OCI-LY3 (cell line): Measurements from ENCODE around the gene FNDC10.
"Not testable (repeated sequence)": the region's sequence is repeated elsewhere in the genome, so short reads cannot be mapped to it uniquely, and the experiment has no call there.

Experiments used
- H2AFZ ChIP-seq: fragments of 200-600, 300-600 bp; shearing (Covaris generic); 2 replicates; pipeline ENCODE4 v1.6.0; 2014; ENCODE audit warnings: antibody characterized with exemption, low read depth, low read length
- H3K27ac ChIP-seq: fragments of 200-600, 300-600 bp; sonication (generic); 2 replicates; pipeline ENCODE4 v1.5.1; 2014; ENCODE audit warnings: mild to moderate bottlenecking, low read length, moderate library complexity, mixed read lengths
- H3K27me3 ChIP-seq: fragments of 200-600, 300-600 bp; sonication (generic); 2 replicates; pipeline ENCODE4 v1.6.1; 2014; ENCODE audit warnings: low read depth, low read length, mixed read lengths
- H3K36me3 ChIP-seq: fragments of 200-600, 300-600 bp; sonication (generic); replicated peaks from 2 replicates; pipeline ENCODE3; 2014; ENCODE audit warnings: low read depth, low read length, mixed read lengths
- H3K4me1 ChIP-seq: fragments of 300-600, 200-600 bp; sonication (generic); 2 replicates; pipeline ENCODE4 v1.6.1; 2014; ENCODE audit warnings: low read length, mixed read lengths
- H3K4me2 ChIP-seq: fragments of 200-600, 300-600 bp; sonication (generic); 2 replicates; pipeline ENCODE4 v1.6.1; 2014; ENCODE audit warnings: low read length, mixed read lengths
- H3K4me3 ChIP-seq: fragments of 300-600, 200-600 bp; sonication (generic); 2 replicates; pipeline ENCODE4 v1.5.1; 2014; ENCODE audit warnings: antibody characterized with exemption, mild to moderate bottlenecking, low read length, moderate library complexity
- H3K79me2 ChIP-seq: fragments of 300-600, 200-600 bp; shearing (Covaris generic); 2 replicates; pipeline ENCODE4 v1.6.1; 2014; ENCODE audit warnings: mild to moderate bottlenecking, low read length, mixed read lengths
- H3K9ac ChIP-seq: fragments of 300-600, 200-600 bp; shearing (Covaris generic); 2 replicates; pipeline ENCODE4 v1.6.0; 2014; ENCODE audit warnings: mild to moderate bottlenecking, low read length, moderate library complexity
- H3K9me3 ChIP-seq: fragments of 200-600, 300-600 bp; shearing (Covaris generic); 2 replicates; pipeline ENCODE4 v1.6.1; 2014; ENCODE audit warnings: low read length, mixed read lengths; ENCODE audit not compliant: insufficient read depth
- H4K20me1 ChIP-seq: fragments of 200-600, 300-600 bp; sonication (generic); 2 replicates; pipeline ENCODE4 v1.6.1; 2016; ENCODE audit warnings: low read length, mixed read lengths; ENCODE audit not compliant: insufficient read depth
- EZH2phosphoT487 ChIP-seq: fragments of 200-600 bp; shearing (Covaris generic); IDR thresholded peaks from 2 replicates; pipeline ENCODE4 v1.6.1; 2018; ENCODE audit warnings: antibody characterized with exemption, mixed run types, low read depth
- TF ChIP-seq, protein P1 (sequence below): fragments of 200-600, 300-600 bp; sonication (generic); IDR thresholded peaks from 2 replicates; pipeline ENCODE4 v1.5.1; 2014; ENCODE audit warnings: antibody characterized with exemption, low read length, low read depth

The FNDC10 gene

DNA sequence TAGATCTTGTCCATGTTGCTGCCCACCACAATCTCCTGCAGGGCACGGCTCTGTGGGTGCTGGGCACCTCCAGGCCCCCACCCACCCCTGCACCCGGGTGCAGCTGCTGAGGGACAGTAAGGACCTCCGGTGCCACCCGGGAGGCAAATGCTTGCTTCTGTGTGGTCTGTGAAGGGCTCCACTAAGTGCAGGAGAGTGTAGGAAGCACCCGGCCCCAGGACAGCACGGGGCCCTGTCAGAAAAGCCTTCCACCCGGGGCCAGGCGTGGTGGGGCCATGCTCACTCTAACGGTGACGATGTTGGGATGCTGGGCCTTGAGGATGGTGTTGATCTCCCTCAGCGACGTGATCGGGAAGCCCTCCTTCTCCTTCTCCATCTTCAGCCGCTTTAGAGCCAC lies 37.5 kb upstream of the FNDC10 start:
- H3K79me2 ChIP-seq, H3K9me3 ChIP-seq, H3K36me3 ChIP-seq, H3K4me1 ChIP-seq, H3K9ac ChIP-seq, H2AFZ ChIP-seq, H4K20me1 ChIP-seq, H3K4me2 ChIP-seq, H3K4me3 ChIP-seq, H3K27me3 ChIP-seq, H3K27ac ChIP-seq: not testable (repeated sequence)

DNA sequence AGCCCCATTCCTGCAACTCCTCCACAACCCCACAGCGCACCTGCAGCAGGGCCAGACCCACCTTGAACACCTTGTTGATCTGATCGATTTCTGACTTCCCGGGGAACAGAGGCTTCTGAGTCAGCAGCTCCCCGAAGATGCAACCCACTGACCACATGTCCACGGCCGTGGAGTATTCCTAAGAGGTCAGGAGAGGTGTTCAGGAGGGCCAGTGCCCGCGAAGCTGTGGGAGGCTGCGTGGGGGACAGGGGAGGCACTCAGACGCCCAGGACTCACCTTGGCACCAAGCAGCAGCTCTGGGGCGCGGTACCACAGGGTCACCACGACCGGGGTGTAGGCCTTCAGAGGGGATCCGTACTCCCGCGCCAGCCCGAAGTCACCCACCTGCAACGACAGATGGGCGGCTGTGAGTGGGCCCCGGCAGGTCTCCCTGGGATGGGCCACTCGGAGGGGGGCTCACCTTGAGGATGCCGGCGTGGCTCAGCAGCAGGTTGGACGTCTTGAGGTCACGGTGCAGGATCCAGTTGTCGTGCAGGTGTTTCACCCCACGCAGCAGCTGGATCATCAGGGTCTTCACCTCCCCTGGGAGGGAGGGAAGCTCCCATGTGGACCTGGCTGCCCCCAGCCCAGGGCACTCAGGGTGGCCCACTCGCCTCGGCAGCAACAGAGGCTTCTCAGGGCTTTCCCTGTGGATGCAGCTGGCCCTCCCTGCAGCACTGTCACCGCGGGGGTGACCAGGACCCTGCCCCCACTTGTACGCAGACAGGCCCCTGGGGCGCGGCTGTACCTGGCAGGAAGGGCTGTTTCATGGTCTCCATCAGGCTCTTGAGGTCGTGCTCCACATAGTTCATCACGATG lies 36.9 kb upstream of the FNDC10 start:
- H3K4me3 ChIP-seq, H3K27me3 ChIP-seq, H2AFZ ChIP-seq, H3K27ac ChIP-seq, H3K36me3 ChIP-seq, H3K79me2 ChIP-seq, H3K4me2 ChIP-seq, H3K9me3 ChIP-seq, H3K9ac ChIP-seq, H3K4me1 ChIP-seq, H4K20me1 ChIP-seq: not testable (repeated sequence)

GRCh38 chr1:1634613-1635012 lies 34.7 kb upstream of the FNDC10 start:
- not testable (repeated sequence) for H3K36me3 ChIP-seq, H3K27ac ChIP-seq, H3K4me1 ChIP-seq, H2AFZ ChIP-seq, H3K27me3 ChIP-seq, H3K4me3 ChIP-seq, H3K4me2 ChIP-seq, H3K9ac ChIP-seq, H3K79me2 ChIP-seq, H4K20me1 ChIP-seq, H3K9me3 ChIP-seq

- not testable (repeated sequence) for H3K27me3 ChIP-seq, H4K20me1 ChIP-seq, H3K27ac ChIP-seq, H3K79me2 ChIP-seq, H2AFZ ChIP-seq, H3K4me2 ChIP-seq, H3K4me3 ChIP-seq, H3K9ac ChIP-seq, H3K9me3 ChIP-seq, H3K4me1 ChIP-seq, H3K36me3 ChIP-seq
Observed at GRCh38 chr1:1633409-1633808, 33.5 kb upstream of the FNDC10 start.

DNA sequence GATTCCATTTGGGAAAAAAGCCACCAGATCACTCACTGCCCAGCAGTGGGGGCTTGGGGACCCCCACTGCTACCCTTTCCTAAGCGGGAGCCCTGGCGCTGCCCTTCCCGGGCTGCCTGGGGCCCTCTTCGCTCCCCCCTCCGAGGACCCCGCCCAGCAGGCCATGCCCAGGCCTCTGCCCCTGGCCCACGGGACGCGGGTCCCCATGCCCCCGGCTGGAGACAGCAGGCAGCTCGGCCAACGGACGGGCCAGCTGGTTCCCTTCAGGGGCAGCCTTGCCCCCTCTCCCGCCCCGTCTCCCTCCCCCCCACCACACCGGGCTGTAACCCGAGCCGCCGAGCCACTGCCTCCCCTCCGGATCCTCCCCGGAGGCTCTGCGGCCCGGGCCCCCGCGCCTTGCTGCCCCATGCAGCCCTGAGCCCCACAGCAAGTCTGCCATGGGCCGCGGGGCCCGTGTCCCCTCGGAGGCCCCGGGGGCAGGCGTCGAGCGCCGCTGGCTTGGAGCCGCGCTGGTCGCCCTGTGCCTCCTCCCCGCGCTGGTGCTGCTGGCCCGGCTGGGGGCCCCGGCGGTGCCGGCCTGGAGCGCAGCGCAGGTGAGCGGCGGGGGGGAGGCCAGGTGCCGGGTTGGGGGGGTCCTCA lies 32.0 kb upstream of the FNDC10 start, which contains the start of gene MMP23B:
TSS of gene MMP23B (plus strand) at position 392 of the 639 bp plus-strand sequence. CDS start at position 438, 46 bp downstream.
- Histone ChIP-seq H4K20me1 (no peaks in the 10 kb centered on the region), H3K9me3 (no peaks in the 10 kb centered on the region), H3K9ac (no peak within 1 kb of the TSS), H3K79me2 (no peaks in the 10 kb centered on the region), H3K27ac (no peak within 1 kb of the TSS), H3K36me3 (no peaks in the 10 kb centered on the region), H3K27me3 (no peaks in the 10 kb centered on the region), H2AFZ (no peak within 1 kb of the TSS), H3K4me1 (peaks cover 4% of the 10 kb centered on the region; the same call in 1 of the 2 replicates), H3K4me3 (no peak within 1 kb of the TSS), H3K4me2 (no peak within 1 kb of the TSS)
- no peak for TF ChIP-seq EZH2phosphoT487
- TF ChIP-seq, protein P1, sequence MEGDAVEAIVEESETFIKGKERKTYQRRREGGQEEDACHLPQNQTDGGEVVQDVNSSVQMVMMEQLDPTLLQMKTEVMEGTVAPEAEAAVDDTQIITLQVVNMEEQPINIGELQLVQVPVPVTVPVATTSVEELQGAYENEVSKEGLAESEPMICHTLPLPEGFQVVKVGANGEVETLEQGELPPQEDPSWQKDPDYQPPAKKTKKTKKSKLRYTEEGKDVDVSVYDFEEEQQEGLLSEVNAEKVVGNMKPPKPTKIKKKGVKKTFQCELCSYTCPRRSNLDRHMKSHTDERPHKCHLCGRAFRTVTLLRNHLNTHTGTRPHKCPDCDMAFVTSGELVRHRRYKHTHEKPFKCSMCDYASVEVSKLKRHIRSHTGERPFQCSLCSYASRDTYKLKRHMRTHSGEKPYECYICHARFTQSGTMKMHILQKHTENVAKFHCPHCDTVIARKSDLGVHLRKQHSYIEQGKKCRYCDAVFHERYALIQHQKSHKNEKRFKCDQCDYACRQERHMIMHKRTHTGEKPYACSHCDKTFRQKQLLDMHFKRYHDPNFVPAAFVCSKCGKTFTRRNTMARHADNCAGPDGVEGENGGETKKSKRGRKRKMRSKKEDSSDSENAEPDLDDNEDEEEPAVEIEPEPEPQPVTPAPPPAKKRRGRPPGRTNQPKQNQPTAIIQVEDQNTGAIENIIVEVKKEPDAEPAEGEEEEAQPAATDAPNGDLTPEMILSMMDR, result no peak
